ENCODE measurements around the gene PUSL1. TPM values are rescaled to one million over a fixed set of nuclear protein-coding genes. Genes with fewer than 3 reads are reported as not detected.

Gene PUSL1
- polyA plus RNA-seq, 1 donor (not counting 4 experiments of a cell fraction or from before 2014, with no cell fraction given) = 11.4 TPM

DNA sequence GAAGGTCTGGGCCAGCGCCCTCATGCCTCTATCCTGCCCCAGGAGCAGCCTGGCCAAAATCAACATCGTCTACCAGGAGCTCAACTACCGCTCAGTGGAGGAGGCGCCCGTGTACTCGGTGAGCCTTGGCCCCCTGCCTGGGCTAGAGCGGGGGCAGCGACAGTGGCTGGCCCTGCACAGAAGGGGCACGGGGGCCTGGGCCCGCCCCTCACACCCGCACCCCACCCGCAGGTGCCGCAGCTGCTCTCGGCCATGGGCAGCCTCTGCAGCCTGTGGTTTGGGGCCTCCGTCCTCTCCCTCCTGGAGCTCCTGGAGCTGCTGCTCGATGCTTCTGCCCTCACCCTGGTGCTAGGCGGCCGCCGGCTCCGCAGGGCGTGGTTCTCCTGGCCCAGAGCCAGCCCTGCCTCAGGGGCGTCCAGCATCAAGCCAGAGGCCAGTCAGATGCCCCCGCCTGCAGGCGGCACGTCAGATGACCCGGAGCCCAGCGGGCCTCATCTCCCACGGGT lies 17.3 kb upstream of the PUSL1 start:
- peaks cover 6% of the 10 kb centered on the region for H4K20me1 ChIP-seq (ENCODE audit: control insufficient read depth, extremely low read depth, insufficient read depth, low read length)
- no peaks in the 10 kb centered on the region for H3K9me1 ChIP-seq (ENCODE audit: control insufficient read depth, extremely low read depth, insufficient read depth, low read length)
- H3K9ac ChIP-seq (ENCODE audit: control insufficient read depth, extremely low read depth, insufficient read depth, low read length) = no peak overlapping the region
- H3K79me2 ChIP-seq (ENCODE audit: control insufficient read depth, insufficient read depth, low read length) = no peaks in the 10 kb centered on the region
- H3K9me3 ChIP-seq (ENCODE audit: control insufficient read depth, low read depth, low read length) = no peaks in the 10 kb centered on the region
- no peak overlapping the region for H2AFZ ChIP-seq (ENCODE audit: control insufficient read depth, low read length)
- no peak overlapping the region for H3K27ac ChIP-seq (ENCODE audit: control insufficient read depth, insufficient read depth, low read length)
- DNase-seq (ENCODE audit: low read depth, low spot score) (no peak), FAIRE-seq (no peak)
- H3K4me3 ChIP-seq (ENCODE audit: control insufficient read depth in 2 of 3, extremely low read depth in 1 of 3, insufficient read depth in 2 of 3, low read depth in 1 of 3, low read length in 3 of 3) = no peak overlapping the region
- peaks cover 9% of the 10 kb centered on the region for H3K4me1 ChIP-seq (ENCODE audit: control insufficient read depth, extremely low read depth, insufficient read depth, low read length)
- no peaks in the 10 kb centered on the region for H3K36me3 ChIP-seq (ENCODE audit: control insufficient read depth in 2 of 2, extremely low read depth in 1 of 2, insufficient read depth in 2 of 2, low read length in 2 of 2)
- H3K27me3 ChIP-seq (ENCODE audit: control insufficient read depth, extremely low read depth, insufficient read depth, low read length) = peaks cover 5% of the 10 kb centered on the region
- TF ChIP-seq, protein P1, sequence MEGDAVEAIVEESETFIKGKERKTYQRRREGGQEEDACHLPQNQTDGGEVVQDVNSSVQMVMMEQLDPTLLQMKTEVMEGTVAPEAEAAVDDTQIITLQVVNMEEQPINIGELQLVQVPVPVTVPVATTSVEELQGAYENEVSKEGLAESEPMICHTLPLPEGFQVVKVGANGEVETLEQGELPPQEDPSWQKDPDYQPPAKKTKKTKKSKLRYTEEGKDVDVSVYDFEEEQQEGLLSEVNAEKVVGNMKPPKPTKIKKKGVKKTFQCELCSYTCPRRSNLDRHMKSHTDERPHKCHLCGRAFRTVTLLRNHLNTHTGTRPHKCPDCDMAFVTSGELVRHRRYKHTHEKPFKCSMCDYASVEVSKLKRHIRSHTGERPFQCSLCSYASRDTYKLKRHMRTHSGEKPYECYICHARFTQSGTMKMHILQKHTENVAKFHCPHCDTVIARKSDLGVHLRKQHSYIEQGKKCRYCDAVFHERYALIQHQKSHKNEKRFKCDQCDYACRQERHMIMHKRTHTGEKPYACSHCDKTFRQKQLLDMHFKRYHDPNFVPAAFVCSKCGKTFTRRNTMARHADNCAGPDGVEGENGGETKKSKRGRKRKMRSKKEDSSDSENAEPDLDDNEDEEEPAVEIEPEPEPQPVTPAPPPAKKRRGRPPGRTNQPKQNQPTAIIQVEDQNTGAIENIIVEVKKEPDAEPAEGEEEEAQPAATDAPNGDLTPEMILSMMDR (optimal IDR thresholded peaks at IDR 0.05 in 1 of 3, IDR thresholded peaks at IDR 0.05 in 1 of 3, conservative IDR thresholded peaks at IDR 0.05 in 1 of 3; ENCODE audit: extremely low read depth in 1 of 3, insufficient read depth in 2 of 3, low read length in 3 of 3) = no peak
- no peak for TF ChIP-seq EZH2 (IDR thresholded peaks at IDR 0.05; ENCODE audit: low read length)
- dilution Hi-C loops (cut with MboI; ENCODE audit: extremely low pct_ligation_motif_present, low sequenced_read_pairs) = no loop called here
- no peak overlapping the region for H3K4me2 ChIP-seq (ENCODE audit: control insufficient read depth, extremely low read depth, insufficient read depth, low read depth, low read length)

DNA sequence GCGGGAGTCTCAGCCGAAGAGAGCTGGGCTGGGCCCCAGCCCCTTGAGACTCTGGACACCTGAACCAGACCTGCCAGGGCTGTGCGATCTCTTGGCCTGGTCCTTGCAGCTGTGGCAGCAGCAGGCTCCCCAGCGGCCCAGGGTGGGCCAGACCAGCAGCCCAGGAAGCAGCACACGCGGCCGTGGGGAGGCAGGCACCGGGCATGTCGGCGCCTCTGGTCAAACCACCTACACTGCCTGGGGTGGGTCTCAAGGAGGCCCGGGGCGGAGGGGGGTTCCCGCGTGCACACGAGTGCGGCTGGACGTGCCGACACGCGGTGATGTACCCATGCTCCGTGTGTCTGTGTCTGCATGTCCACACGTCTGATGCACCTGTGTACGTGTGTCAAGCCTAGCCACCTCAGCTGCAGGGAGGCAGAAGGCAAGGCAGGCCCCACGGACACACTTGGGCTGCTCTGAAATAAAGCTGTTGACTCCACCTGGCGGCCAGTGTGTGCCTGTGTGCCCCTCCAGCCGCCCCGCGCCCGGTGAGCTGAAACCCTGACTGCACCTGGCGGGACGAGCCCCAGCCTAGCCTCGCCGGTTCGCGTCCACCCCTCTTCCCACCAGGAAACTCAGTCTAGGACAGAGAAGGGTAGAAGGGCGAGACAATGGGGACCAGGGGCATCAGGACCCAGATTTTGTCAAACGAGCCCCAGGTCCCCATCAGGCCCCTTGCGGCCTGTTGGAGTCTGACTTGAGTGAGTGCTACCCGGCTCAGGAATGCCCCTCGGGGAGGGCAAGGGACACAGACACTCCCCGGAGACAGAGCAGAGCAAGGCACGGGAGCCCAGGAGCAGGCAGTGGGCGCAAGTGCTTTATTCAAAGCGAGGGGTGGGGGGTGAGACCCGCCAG lies 16.6 kb upstream of the PUSL1 start:
- Histone ChIP-seq H3K4me3 (ENCODE audit: control insufficient read depth in 2 of 3, extremely low read depth in 1 of 3, insufficient read depth in 2 of 3, low read depth in 1 of 3, low read length in 3 of 3) (no peak overlapping the region), H3K4me1 (ENCODE audit: control insufficient read depth, extremely low read depth, insufficient read depth, low read length) (peaks cover 9% of the 10 kb centered on the region), H4K20me1 (ENCODE audit: control insufficient read depth, extremely low read depth, insufficient read depth, low read length) (peaks cover 6% of the 10 kb centered on the region), H3K9me3 (ENCODE audit: control insufficient read depth, low read depth, low read length) (no peaks in the 10 kb centered on the region), H3K9me1 (ENCODE audit: control insufficient read depth, extremely low read depth, insufficient read depth, low read length) (no peaks in the 10 kb centered on the region), H3K4me2 (ENCODE audit: control insufficient read depth, extremely low read depth, insufficient read depth, low read depth, low read length) (no peak overlapping the region), H3K9ac (ENCODE audit: control insufficient read depth, extremely low read depth, insufficient read depth, low read length) (no peak overlapping the region), H3K36me3 (ENCODE audit: control insufficient read depth in 2 of 2, extremely low read depth in 1 of 2, insufficient read depth in 2 of 2, low read length in 2 of 2) (no peaks in the 10 kb centered on the region), H3K27me3 (ENCODE audit: control insufficient read depth, extremely low read depth, insufficient read depth, low read length) (peaks cover 5% of the 10 kb centered on the region), H3K27ac (ENCODE audit: control insufficient read depth, insufficient read depth, low read length) (no peak overlapping the region), H3K79me2 (ENCODE audit: control insufficient read depth, insufficient read depth, low read length) (no peaks in the 10 kb centered on the region), H2AFZ (ENCODE audit: control insufficient read depth, low read length) (no peak overlapping the region)
- peak; percentile 32 for FAIRE-seq
- TF ChIP-seq, protein P1 (optimal IDR thresholded peaks at IDR 0.05 in 1 of 3, IDR thresholded peaks at IDR 0.05 in 1 of 3, conservative IDR thresholded peaks at IDR 0.05 in 1 of 3; ENCODE audit: extremely low read depth in 1 of 3, insufficient read depth in 2 of 3, low read length in 3 of 3) = peak; percentile 76 to 99 (median 83)
- TF ChIP-seq EZH2 (IDR thresholded peaks at IDR 0.05; ENCODE audit: low read length) = no peak
- no peak for DNase-seq (ENCODE audit: low read depth, low spot score)
- dilution Hi-C loops (cut with MboI; ENCODE audit: extremely low pct_ligation_motif_present, low sequenced_read_pairs) = no loop called here

Data from keratinocyte (primary cell).